LoVo (cell line): ENCODE results near the gene ALOX12B.
"Not testable (repeated sequence)": the region's sequence is repeated elsewhere in the genome, so short reads cannot be mapped to it uniquely, and the experiment has no call there.

Experiments
- DNase-seq: peaks from one replicate; pipeline ENCODE4 v3.0.0-alpha.2; 2016; ENCODE audit warnings: low spot score

Gene ALOX12B

DNA sequence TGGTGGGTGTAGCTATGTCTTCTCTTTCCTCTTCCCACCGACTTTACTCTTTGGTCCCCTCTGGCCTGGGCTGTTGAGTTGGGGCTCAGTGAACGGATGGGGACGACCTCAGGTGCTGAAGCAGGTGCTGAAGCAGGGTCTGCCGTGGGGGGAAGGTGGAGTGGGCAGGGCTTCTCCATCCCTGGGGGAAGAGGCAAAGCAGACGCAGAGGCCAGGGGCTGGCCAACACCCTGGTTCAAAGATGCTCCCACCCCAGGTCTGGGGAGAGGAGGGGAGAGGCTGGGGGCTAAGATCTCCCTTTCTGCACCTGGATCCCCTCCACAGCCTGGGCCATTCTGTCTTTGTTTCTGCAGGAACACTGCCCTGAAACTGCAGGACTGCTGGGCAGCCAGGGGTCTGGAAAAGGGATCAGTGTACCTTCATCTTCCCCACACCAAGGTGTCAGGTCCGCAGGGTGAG lies 22.9 kb downstream of the ALOX12B start:
- no peak for DNase-seq

DNA sequence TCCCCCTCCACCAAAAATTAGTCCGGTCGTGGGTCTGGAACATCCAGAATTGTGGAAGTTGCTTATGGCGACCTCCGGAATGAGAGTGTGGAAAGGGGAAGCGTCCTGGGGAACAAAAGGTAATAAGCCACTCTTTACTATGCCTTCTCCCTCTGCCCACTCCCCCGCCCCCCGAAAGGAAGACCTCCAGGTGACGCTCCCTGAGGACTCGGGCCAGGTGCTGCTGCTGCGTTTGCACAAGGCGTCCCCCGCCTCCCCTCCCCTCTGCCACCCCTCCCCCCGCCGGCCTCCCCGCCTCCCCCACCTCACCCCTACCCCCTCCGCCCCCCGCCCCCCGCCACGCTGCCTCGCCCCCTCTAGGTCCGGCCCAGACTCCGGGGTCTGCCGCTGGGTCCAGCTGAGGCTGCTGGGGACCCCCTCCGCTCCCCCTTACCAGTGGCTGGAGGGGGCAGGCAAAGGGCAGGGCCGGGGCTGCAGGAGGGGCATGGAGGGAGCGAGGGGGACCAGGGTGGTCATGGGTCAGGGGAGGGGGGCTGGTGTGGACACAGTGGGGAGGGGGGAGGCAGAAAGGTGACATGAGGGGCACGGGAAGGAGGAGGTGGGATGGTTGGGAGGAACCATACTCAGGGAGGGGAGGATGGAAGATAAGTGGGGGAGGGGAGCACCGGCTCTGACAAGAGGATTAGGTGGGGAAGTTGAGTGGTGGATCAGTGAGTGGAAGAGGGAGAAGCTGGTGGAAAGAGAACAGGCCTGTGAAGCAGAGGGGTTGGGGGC lies 23.6 kb downstream of the ALOX12B start:
- no peak for DNase-seq

DNA sequence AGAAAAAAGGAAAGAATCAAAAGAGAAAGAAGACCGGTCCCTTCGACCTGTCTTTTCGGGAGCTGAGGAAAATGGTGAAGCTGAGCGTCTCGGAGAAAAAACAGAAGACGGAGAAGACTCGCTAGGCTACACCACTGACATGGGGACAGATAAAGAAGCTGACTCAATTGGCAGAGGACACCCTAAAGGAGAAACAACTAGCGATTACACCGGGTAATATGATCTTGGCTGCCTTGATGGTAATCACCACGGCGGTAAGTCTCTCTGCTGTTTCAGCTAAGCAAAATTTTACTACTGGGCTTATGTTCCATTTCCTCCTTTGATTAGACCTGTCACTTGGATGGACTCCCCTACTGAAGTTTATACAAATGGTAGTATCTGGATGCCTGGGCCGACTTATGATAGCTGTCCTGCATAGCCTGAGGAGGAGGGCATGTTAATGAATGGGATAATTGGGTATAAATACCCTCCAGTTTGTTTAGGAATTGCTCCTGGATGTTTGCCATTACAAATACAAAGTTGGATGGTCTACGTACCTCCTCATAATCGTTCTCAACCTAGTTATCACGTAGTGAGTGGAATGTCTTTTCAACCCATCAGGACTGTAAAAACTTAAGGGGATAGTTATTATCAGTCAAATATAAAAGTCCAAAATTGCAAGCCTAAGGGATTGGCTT lies 24.6 kb downstream of the ALOX12B start:
- peak; percentile 26 for DNase-seq

- peak; percentile 45 for DNase-seq
Measured at GRCh38 chr17:8062435-8062806, 25.1 kb downstream of the ALOX12B start.

DNA sequence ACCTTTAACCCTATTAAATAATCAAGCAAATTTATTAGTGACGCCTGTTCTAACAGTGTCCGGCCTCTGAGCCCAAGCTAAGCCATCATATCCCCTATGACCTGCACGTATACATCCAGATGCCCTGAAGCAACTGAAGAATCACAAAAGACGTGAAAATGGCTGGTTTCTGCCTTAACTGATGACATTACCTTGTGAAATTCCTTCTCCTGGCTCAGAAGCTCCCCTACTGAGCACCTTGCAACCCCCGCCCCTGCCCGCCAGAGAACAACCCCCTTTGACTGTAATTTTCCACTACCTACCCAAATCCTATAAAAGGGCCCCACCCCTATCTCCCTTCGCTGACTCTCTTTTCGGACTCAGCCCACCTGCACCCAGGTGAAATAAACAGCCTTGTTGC lies 25.7 kb downstream of the ALOX12B start:
- DNase-seq = not testable (repeated sequence)

- DNase-seq = peak; percentile 79
Measured at GRCh38 chr17:8060274-8060673, 27.2 kb downstream of the ALOX12B start.

- no peak for DNase-seq
Measured at GRCh38 chr17:8059131-8059530, 28.4 kb downstream of the ALOX12B start.

DNA sequence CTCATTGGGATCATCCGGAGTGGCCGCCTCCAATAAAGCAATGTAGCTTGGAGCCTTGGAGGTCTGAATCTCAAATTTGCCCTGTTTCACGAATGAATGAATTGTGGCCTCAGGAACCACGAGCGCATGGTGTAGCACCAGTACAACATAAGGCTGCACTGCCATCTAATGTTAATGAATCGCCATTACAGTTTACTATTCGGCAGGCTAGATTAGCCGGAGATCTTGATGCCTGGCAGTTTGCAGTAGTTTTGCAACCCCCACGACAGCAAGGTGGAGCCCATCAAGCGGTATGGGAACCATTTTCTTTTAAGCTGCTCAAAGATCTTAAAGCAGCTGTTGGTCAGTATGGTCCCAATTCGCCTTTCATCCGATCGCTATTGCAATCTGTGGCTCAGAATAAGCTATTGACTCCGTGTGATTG lies 29.8 kb downstream of the ALOX12B start:
- DNase-seq = peak; percentile 85

DNA sequence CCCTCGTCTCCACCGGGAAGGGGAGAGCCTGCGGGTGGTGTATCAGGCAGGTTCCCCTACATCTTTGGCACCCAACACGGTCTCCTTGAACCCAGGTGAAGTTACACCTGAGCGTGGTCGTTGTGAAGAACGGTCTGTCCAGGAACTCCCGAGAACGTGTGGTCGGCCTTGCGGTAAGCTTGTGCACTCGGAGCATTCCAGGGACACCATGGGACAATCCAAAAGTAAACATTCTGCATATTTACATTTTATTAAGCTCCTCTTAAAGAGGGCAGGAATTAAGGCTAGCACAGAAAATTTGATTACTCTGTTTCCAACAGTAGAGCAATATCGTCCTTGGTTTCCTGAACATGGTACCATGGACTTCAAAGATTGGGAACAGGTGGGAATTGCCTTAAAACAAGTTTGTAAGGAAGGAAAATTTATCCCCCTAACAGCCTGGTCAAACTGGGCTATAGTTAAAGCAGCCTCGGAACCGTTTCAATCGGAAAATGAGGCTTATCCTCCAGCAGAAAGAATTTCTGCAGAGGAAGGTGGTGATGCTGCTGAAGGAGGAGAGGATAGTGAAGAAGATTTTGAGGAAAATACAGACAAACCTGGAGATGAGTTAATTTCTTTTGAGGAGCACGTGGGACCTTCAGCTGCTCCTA lies 30.4 kb downstream of the ALOX12B start:
- DNase-seq = no peak

DNA sequence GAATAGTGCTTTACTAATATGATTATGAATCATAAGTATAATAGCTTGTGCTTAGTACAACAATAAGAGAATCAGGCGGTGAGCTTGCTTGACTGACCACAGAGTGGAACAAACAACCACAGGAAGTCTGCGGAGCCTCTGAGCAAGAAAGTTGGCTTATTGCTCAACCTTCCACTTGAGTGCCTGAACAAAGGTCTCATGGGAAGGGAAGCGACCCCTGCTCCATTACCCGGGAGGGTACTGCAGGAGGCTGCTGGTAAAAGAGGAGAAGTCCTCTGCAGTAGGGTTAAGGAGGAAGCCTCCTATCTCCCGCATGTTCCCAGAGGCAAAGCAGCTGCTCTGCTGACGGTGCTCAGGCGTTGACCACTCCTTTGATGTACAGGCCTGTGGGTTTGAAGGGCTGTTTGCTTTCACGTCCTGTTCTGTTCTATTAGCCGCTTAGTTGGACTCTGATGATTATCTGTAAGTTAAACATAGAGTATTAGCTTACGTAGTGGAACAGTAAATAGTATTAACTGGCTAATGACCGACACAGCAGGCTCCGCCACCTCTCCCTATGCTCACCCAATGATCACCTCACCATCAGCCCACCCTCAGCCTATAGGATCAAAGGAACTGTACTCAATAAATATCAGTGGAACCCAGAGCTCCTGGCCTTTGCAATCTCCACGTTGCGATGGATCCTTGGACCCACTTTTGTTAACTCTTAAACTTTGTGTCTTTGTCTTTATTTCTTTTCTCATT lies 31.1 kb downstream of the ALOX12B start:
- no peak for DNase-seq

DNA sequence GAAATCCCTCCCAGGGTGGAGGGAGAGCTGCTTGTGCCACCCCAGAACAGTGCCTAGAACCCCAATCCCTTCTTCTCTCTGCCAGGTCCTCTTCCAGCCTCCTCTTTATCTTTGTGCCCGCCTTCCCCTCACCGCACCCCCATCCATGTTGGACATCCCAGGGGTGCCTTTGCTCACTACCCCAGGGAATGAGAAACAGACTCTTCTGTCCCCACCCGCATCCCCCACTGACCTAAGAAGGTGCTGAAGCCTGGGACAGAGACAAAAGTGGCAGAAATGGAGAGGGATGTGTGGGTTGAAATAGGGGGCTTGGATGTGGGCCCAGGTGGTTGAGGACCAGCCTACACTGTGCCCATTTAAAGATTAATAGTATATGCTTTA lies 31.7 kb downstream of the ALOX12B start:
- no peak for DNase-seq

GRCh38 chr17:8053600-8053999 lies 33.9 kb downstream of the ALOX12B start:
- no peak for DNase-seq

DNA sequence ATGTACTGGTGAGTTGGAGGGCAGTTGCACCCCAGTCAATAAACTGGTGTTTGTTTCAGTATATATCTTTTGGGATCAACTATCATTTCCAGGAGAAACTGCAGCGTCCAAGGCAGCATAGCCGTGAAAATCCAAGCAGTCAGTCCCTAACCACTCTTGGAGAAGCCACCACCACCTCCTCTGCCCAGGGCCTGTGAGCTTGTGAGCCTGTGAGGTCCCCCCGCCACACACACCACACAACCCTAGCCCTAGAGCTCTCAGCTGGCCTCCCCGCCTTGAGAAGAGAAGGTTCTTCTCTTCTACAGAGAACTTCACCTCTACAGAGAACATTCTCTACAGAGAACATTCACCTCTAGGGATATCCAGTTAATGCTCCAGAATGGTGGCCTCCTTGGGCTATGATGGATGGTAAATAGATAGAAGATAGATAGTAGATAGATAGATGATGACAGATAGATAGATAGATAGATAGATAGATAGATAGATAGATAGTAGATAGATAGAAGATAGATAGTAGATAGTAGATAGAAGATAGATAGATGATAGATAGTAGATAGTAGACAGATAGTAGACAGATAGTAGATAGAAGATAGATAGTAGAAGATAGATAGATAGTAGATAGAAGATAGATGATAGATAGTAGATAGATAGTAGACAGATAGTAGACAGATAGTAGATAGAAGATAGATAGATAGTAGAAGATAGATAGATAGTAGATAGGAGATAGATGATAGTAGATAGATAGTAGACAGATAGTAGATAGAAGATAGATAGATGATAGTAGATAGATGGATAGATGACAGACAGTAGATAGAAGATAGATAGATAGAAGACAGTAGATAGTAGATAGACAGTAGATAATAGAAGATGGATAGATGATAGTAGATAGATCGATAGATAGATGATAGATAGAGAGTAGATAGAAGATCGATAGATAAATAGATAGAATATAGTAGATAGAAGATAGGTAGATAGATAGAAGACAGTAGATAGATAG lies 35.0 kb downstream of the ALOX12B start:
- DNase-seq = no peak

- no peak for DNase-seq
Measured at GRCh38 chr17:8051831-8052230, 35.7 kb downstream of the ALOX12B start.

DNA sequence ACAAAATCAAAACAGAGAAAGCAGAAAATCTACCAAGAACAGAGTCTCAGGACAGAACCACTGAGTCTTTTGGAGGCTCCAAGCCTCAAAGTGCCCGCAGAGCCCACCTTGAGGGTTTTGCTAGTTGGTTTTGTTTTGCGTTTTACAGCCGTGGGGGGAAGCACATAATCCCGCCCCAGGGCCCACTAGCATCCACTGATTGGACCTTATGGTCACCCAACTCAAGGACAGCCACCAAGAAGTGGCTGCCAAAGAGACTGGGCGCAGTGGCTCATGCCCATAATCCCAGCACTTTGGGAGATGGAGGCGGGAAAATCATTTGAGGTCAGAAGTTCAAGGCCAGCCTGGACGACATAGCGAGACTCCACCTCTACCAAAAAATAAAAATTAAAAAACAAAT lies 38.8 kb downstream of the ALOX12B start:
- no peak for DNase-seq

- DNase-seq = no peak
Measured at GRCh38 chr17:8048236-8048635, 39.3 kb downstream of the ALOX12B start.

- no peak for DNase-seq
Measured at GRCh38 chr17:8047769-8048110, 39.8 kb downstream of the ALOX12B start.

DNA sequence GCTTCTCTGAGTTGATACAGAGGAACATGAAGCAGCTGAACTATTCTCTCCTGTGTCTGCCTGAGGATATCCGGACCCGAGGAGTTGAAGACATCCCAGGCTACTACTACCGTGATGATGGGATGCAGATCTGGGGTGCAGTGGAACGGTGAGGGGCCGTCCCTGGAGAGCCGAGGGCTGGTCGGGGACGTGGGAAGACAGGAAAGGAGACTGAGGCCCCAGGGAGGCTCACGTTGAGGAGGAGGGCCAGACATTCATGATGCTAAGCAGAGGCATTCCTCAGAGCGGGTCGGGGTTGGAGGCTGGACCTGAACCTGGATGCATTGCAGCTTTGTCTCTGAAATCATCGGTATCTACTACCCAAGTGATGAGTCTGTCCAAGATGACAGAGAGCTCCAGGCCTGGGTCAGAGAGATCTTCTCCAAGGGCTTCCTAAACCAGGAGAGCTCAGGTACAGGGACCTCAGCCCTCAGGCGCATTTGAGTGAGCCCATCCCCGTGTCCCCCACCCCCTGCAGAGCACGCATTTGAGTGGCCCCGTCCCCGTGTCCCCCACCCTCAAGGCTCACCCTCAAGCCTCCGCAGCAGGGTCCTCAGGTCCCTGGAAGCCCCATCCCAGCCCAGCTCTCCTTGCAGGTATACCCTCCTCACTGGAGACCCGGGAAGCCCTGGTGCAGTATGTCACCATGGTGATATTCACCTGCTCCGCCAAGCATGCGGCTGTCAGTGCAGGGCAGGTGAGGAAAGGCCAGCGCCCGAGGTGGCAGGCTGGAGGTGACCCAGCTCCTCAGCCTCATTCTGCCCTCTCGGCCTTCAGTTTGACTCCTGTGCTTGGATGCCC lies 40.4 kb downstream of the ALOX12B start:
- DNase-seq = no peak

DNA sequence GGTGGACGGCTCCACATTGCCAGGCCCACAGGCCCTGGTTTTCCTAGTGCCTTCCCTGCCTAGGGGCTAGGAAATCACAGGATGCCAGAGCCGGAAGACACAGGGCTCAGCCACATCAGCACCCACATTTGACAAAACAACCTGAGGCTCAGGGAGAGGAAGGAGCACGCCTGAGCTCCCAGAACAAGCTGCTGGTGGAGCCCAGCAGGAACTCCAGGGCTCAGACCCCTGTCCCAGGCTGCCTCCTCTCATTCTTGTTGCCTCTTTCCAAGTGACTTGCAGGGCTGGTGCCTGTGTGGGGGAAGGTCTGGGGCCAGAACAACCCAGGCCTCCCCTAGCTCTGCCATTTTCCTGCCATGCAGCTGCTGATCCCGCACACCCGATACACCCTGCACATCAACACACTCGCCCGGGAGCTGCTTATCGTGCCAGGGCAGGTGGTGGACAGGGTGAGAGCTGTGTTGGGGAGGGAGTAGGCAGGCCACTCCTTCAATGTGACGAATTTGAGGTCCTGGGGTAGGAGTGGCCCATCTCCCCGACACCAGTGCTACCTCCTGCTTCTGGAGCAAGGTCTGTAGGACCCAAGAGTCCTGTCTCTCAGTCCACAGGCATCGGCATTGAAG lies 41.1 kb downstream of the ALOX12B start:
- DNase-seq = no peak
